Measurements from ENCODE around the gene GABRG3. TPM values are rescaled to one million over a fixed set of nuclear protein-coding genes. Genes with fewer than 3 reads are reported as not detected.
A peak's percentile ranks its signal among the peaks of the same experiment; 100 is the strongest.
"Not testable (repeated sequence)": the region's sequence is repeated elsewhere in the genome, so short reads cannot be mapped to it uniquely, and the experiment has no call there.

The GABRG3 gene
- total and polyA plus RNA-seq, 9 of the 15 experiments (the other 6 are each of a cell fraction or from before 2014, with no cell fraction given), result 4.0 to 15.1 (median 11.2) TPM

DNA sequence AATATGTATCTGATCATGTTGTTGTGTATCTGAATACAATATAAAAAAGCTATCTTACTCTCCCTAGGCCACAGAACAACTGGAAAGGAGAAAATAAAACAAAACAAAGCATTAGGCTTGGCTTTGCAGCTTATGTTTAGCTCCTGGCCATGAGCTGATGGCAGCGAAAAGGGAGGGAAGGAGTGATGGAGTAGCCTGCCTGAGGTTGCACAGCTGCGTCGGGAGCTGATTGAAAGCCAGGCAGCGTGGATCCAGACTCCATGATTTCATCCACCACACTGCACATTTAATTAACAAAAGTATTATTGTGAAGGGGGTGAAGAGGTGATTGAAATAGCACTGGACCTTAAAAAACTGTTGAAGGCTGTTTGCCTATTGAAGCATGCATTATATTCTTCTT, 212.2 kb downstream of the GABRG3 start (continued):
- TF ChIP-seq KDM2B (CRISPR knock-in tag; IDR thresholded peaks at IDR 0.05), result no peak

- H3K9me3 ChIP-seq (replicated peaks; ENCODE audit: control insufficient read depth, insufficient read depth, low read depth, low read length); ATAC-seq; H3K4me3 ChIP-seq; intact Hi-C loops (cut with micrococcal nuclease); H3K27me3 ChIP-seq (ENCODE audit: control insufficient read depth in 2 of 2, insufficient read depth in 2 of 2, low read length in 2 of 2); H4K20me1 ChIP-seq (replicated peaks; ENCODE audit: control insufficient read depth, insufficient read depth, low read length); H2AFZ ChIP-seq (ENCODE audit: low read depth, low read length); H3K36me3 ChIP-seq (ENCODE audit: control insufficient read depth, insufficient read depth, low read length); H3K9me1 ChIP-seq (ENCODE audit: control insufficient read depth, insufficient read depth, low read length); H3K4me1 ChIP-seq (replicated peaks in 1 of 2; ENCODE audit: control insufficient read depth in 2 of 2, insufficient read depth in 2 of 2, low read length in 2 of 2); H3K27ac ChIP-seq (ENCODE audit: extremely low read depth, low read depth, low read length); H3K4me2 ChIP-seq (ENCODE audit: insufficient read depth, low read length); H3K79me2 ChIP-seq (ENCODE audit: control insufficient read depth, insufficient read depth, low read length); H3K9ac ChIP-seq (ENCODE audit: insufficient read depth in 1 of 2, low read depth in 2 of 2, low read length in 2 of 2); POLR2A ChIA-PET; BruUV-seq (replicated peaks); FAIRE-seq; DNase-seq (ENCODE audit: extremely low read depth in 1 of 4, low spot score in 3 of 4); in situ Hi-C loops (cut with MboI); CTCF ChIA-PET (ENCODE audit: low intra/inter-chr PET ratio): not testable (repeated sequence)
- TF ChIP-seq ZNF507 (tag; conservative IDR thresholded peaks at IDR 0.05), result peak; percentile 93
- WGBS (ENCODE audit: insufficient coverage, low coverage, missing lambda C conversion rate), result 50% methylated on average over 4 of the region's 4 CpGs
Observed at GRCh38 chr15:27191515-27191914, 220.5 kb downstream of the GABRG3 start.

- Histone ChIP-seq H3K4me1 (replicated peaks in 1 of 2; ENCODE audit: control insufficient read depth in 2 of 2, insufficient read depth in 2 of 2, low read length in 2 of 2) (no peaks in the 10 kb centered on the region), H3K36me3 (ENCODE audit: control insufficient read depth, insufficient read depth, low read length) (no peaks in the 10 kb centered on the region), H3K27me3 (ENCODE audit: control insufficient read depth in 2 of 2, insufficient read depth in 2 of 2, low read length in 2 of 2) (no peaks in the 10 kb centered on the region), H3K4me3 (no peak overlapping the region), H3K9ac (ENCODE audit: insufficient read depth in 1 of 2, low read depth in 2 of 2, low read length in 2 of 2) (no peak overlapping the region), H3K4me2 (ENCODE audit: insufficient read depth, low read length) (no peak overlapping the region), H3K9me1 (ENCODE audit: control insufficient read depth, insufficient read depth, low read length) (no peaks in the 10 kb centered on the region), H3K79me2 (ENCODE audit: control insufficient read depth, insufficient read depth, low read length) (no peaks in the 10 kb centered on the region; the same call in 2 of the 3 replicates), H4K20me1 (replicated peaks; ENCODE audit: control insufficient read depth, insufficient read depth, low read length) (no peaks in the 10 kb centered on the region), H3K9me3 (replicated peaks; ENCODE audit: control insufficient read depth, insufficient read depth, low read depth, low read length) (no peaks in the 10 kb centered on the region), H3K27ac (ENCODE audit: extremely low read depth, low read depth, low read length) (no peak overlapping the region), H2AFZ (ENCODE audit: low read depth, low read length) (no peak overlapping the region)
- no TSS peak for BruUV-seq (replicated peaks)
- FAIRE-seq (no peak), DNase-seq (ENCODE audit: extremely low read depth in 1 of 4, low spot score in 3 of 4) (no peak), ATAC-seq (no peak)
- intact Hi-C loops (cut with micrococcal nuclease), result no loop called here
- 59% methylated on average over 6 of the region's 6 CpGs for WGBS (ENCODE audit: insufficient coverage, low coverage, missing lambda C conversion rate)
- ChIA-PET POLR2A (interaction anchor here (0.6 kb wide), 1 partner anchor 29 kb away, joined by 3 read pairs; no protein-coding TSS in a partner anchor), CTCF (ENCODE audit: low intra/inter-chr PET ratio) (no interaction called here)
- TF ChIP-seq TRIM24 (IDR thresholded peaks at IDR 0.05), result no peak
- TF ChIP-seq KLF13 (tag; IDR thresholded peaks at IDR 0.05; ENCODE audit: borderline replicate concordance, low read depth), result no peak
- TF ChIP-seq ZBTB9 (CRISPR knock-in tag; IDR thresholded peaks at IDR 0.05), result no peak
- no peak for TF ChIP-seq FUS (optimal IDR thresholded peaks at IDR 0.05; ENCODE audit: low read depth, low read length)
- no peak for TF ChIP-seq ZNF184 (CRISPR knock-in tag; IDR thresholded peaks at IDR 0.05)
- TF ChIP-seq JUND (IDR thresholded peaks at IDR 0.05; ENCODE audit: borderline replicate concordance, low read depth, low read length), result no peak
- no peak for TF ChIP-seq JUND (tag; IDR thresholded peaks at IDR 0.05; ENCODE audit: borderline replicate concordance, low read depth, low read length)
- in situ Hi-C loops (cut with MboI), result no loop called here
Observed at GRCh38 chr15:27196691-27197090, 225.7 kb downstream of the GABRG3 start.

All from K562 (cell line).